Ascending aorta (tissue), 2 donors: ENCODE results near the gene NID1. TPM values are rescaled to one million over a fixed set of nuclear protein-coding genes. Genes with fewer than 3 reads are reported as not detected.

Experiments
- DNase-seq, 2 donors: peaks; one replicate each; pipeline ENCODE4 v3.0.0-alpha.2; 2019; ENCODE audit warnings: low spot score in 2 of 2
- H3K27ac ChIP-seq, 2 donors: fragments of 200-600 bp; sonication (generic); one replicate each; pipeline ENCODE4 v1.5.1; 2016 to 2017; ENCODE audit warnings: mild to moderate bottlenecking in 1 of 2
- H3K27me3 ChIP-seq: fragments of 200-600 bp; sonication (generic); one replicate; pipeline ENCODE4 v1.5.1; 2017
- H3K36me3 ChIP-seq, 2 donors: fragments of 200-600 bp; sonication (generic); one replicate each; pipeline ENCODE4 v1.5.1; 2016
- H3K4me1 ChIP-seq, 2 donors: fragments of 200-600 bp; sonication (generic); one replicate each; pipeline ENCODE4 v1.5.1; 2016 to 2017; ENCODE audit warnings: mild to moderate bottlenecking in 1 of 2
- H3K4me3 ChIP-seq, 2 donors: fragments of 200-600 bp; sonication (generic); one replicate each; pipeline ENCODE4 v1.5.1; 2016 to 2017; ENCODE audit warnings: mild to moderate bottlenecking in 1 of 2
- H3K9me3 ChIP-seq, 2 donors: fragments of 200-600 bp; sonication (generic); one replicate each; pipeline ENCODE4 v1.5.1; 2016
- intact Hi-C: fragments of 100-400 bp; cut with DNase I; formaldehyde crosslinking; loops from one replicate; pipeline ENCODE4 v1.15.1; 2023
- total RNA-seq: library from RNA; depleted of rRNA; stranded (reverse); fragments of >200 nt; gene quantifications from one replicate; pipeline ENCODE4 v1.1.0, GENCODE V29; 2016
- TF ChIP-seq, protein P1 (sequence below), 3 experiments: fragments of 200-600 bp in 2 of 3; fragments of 450-650 bp in 1 of 3; sonication (generic) in 2 of 3; IDR thresholded peaks; one replicate each; pipeline ENCODE4 v1.5.1; 2016 to 2019; ENCODE audit warnings: antibody characterized with exemption in 3 of 3, mild to moderate bottlenecking in 1 of 3, moderate library complexity in 1 of 3

NID1 gene
- total RNA-seq, 1 donor from 2014 or later, result 172 TPM

DNA sequence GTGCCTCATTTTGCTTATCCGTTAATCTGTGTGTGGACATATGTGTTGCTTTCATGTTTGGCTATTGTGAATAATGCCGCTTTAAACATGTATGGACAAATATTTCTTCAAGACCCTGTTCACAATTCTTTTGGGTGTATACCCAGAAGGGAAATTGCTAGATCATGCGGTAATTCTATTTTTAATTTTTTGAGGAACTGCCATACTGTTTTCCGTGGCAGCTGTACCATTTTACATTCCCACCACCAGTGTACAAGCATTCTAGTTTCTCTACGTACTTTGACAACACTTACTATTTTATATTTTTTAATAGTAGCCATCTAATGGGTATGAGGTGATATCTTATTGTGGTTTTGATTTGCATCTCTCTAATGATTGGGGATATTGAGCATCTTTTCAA, 7.1 kb upstream of the NID1 start:
- TF ChIP-seq, protein P1, sequence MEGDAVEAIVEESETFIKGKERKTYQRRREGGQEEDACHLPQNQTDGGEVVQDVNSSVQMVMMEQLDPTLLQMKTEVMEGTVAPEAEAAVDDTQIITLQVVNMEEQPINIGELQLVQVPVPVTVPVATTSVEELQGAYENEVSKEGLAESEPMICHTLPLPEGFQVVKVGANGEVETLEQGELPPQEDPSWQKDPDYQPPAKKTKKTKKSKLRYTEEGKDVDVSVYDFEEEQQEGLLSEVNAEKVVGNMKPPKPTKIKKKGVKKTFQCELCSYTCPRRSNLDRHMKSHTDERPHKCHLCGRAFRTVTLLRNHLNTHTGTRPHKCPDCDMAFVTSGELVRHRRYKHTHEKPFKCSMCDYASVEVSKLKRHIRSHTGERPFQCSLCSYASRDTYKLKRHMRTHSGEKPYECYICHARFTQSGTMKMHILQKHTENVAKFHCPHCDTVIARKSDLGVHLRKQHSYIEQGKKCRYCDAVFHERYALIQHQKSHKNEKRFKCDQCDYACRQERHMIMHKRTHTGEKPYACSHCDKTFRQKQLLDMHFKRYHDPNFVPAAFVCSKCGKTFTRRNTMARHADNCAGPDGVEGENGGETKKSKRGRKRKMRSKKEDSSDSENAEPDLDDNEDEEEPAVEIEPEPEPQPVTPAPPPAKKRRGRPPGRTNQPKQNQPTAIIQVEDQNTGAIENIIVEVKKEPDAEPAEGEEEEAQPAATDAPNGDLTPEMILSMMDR (IDR thresholded peaks at IDR 0.05), result no peak
- intact Hi-C loops, result no loop called here
- peaks cover 6 to 9% of the 10 kb centered on the region in 2 donors for H3K9me3 ChIP-seq

DNA sequence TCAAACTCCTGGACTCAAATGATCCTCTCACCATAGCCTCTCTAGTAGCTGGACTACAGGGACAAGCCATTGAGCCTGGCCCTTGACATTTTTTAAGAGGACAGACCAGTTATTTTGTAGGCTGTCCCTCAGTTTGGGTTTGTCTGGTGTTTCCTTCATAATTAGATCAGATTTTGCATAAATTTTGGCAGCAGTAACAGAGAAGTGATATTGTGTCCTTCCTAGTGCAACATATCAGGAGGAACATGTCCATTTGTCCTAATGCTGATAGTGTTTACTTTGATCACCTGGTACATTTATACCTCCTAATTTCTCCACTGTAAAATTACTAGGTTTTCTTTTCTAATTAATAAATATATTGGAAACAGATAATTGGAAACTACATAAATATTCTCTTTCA, 5.9 kb upstream of the NID1 start:
- TF ChIP-seq, protein P1 (IDR thresholded peaks at IDR 0.05), result no peak
- H3K9me3 ChIP-seq, result peaks cover 6 to 9% of the 10 kb centered on the region in 2 donors
- no peak overlapping the region for H3K4me3 ChIP-seq
- no peaks in the 10 kb centered on the region for H3K36me3 ChIP-seq
- intact Hi-C loops, result no loop called here
- no peaks in the 10 kb centered on the region for H3K27me3 ChIP-seq
- DNase-seq, result no peak
- peaks cover 0 to under 1% of the 10 kb centered on the region in 2 donors for H3K4me1 ChIP-seq
- no peak overlapping the region for H3K27ac ChIP-seq

More for the DNA sequence above, 7.1 kb upstream of the NID1 start:
- H3K27ac ChIP-seq, result no peak overlapping the region
- H3K27me3 ChIP-seq, result no peaks in the 10 kb centered on the region
- no peak overlapping the region for H3K4me3 ChIP-seq
- no peak for DNase-seq
- H3K36me3 ChIP-seq, result no peaks in the 10 kb centered on the region
- no peaks in the 10 kb centered on the region for H3K4me1 ChIP-seq

DNA sequence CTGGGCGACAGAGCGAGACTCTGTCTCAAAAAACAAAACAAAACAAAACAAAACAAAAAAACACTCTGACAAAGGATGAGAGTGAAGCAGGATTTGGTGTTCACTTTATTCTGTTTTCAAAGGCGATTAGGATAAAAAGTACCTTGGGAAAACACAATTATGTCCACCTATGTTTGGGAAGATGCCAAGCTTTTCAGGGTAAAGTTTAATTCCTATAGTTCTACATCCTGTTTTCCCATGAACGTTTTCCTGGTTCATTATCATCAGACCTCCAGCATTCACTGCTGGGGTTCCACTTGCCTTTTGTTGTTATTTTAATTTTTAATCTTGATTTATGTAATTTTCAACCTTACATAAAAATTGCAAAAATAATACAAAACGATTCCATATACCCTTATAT, 4.9 kb upstream of the NID1 start:
- H3K27ac ChIP-seq, result no peak overlapping the region
- DNase-seq, result no peak
- intact Hi-C loops, result loop anchor here (2.0 to 5.0 kb wide), 3 partner anchors 83 to 202 kb away; partner anchors contain the start of gene LYST
- H3K4me3 ChIP-seq, result no peak overlapping the region
- H3K27me3 ChIP-seq, result no peaks in the 10 kb centered on the region
- no peaks in the 10 kb centered on the region for H3K36me3 ChIP-seq
- peaks cover 0 to 4% of the 10 kb centered on the region in 2 donors for H3K4me1 ChIP-seq
- TF ChIP-seq, protein P1 (IDR thresholded peaks at IDR 0.05), result no peak
- H3K9me3 ChIP-seq, result peaks cover 6 to 9% of the 10 kb centered on the region in 2 donors

DNA sequence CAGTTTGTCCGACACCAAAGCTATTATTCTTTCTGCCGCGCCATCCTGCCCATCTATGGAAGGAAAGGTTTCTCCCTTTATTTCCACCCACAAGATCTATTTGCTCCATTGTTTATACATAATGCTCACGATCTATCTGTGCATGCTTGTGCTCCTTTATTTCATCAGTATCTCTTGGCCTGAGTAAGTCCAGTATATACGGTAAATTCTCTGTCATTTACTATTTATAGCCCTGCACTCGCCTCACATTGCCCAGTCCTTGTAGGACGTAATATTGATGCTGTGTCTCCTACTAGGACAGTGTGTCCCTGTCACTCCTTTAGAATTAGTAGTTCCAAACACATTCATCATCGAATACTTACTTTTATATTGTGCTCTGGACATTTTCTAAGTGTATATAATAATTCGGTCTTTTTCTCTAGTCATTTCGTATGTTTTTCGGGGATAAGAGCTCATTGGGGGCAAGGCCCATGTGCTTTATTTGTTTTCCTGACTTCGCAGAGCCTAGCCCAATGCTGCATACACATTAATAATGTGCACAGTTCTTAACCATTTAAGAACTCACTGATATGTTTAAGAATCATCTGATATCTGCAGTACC, 3.1 kb upstream of the NID1 start:
- TF ChIP-seq, protein P1 (IDR thresholded peaks at IDR 0.05), result no peak
- DNase-seq, result no peak
- Histone ChIP-seq H3K27ac (peak overlapping the region; percentile 91 to 95), H3K4me1 (peaks cover 0 to 12% of the 10 kb centered on the region in 2 donors), H3K27me3 (no peaks in the 10 kb centered on the region), H3K9me3 (peaks cover 6 to 9% of the 10 kb centered on the region in 2 donors), H3K4me3 (no peak overlapping the region), H3K36me3 (no peaks in the 10 kb centered on the region)
- intact Hi-C loops, result loop anchor here (2.0 to 5.0 kb wide), 3 partner anchors 81 to 201 kb away; partner anchors contain the start of gene LYST

DNA sequence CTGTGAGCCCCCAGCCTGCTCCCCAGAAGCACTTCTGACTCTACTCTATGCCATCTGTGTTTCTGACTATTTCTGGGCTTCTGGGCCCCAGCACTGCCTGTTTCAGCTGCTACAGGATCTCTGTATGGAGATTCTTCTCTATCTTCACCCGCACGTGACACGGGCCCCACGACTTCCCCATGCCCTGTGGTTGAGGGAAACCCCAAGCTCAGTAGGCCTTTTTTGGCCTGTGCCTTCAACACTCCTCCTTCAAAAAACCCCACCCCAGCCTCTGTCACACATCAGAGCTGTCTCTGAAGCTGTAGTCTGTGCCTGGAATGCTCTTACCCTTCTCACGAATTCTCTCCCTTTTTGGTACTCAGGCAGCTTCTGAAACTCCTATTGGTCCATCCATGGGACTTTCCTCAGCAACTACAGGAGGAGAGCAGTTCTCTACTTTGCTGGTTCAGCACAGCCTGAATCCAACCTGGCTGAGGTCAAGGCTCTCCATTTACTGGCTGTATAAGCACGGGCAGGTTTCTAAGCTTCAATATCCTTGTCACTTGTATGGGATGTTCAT, 2.0 kb upstream of the NID1 start:
- Histone ChIP-seq H3K36me3 (no peaks in the 10 kb centered on the region), H3K4me1 (peaks cover 0 to 15% of the 10 kb centered on the region in 2 donors), H3K4me3 (no peak overlapping the region), H3K9me3 (peaks cover 6 to 9% of the 10 kb centered on the region in 2 donors), H3K27me3 (no peaks in the 10 kb centered on the region), H3K27ac (peak overlapping the region; percentile 91 to 95)
- intact Hi-C loops, result loop anchor here (5.0 kb wide), 2 partner anchors 160 to 200 kb away; partner anchors contain the start of gene LYST
- TF ChIP-seq, protein P1 (IDR thresholded peaks at IDR 0.05), result no peak
- peak; percentile 15 to 72 for DNase-seq
